Spleen (tissue), 11 donors: ENCODE data around the gene ASPA. TPM values are rescaled to one million over a fixed set of nuclear protein-coding genes. Genes with fewer than 3 reads are reported as not detected.
A peak's percentile ranks its signal among the peaks of the same experiment; 100 is the strongest.

Source experiments
- DNase-seq: peaks from one replicate; pipeline ENCODE4 v3.0.0-alpha.2; 2020
- H3K27ac ChIP-seq, 8 donors: fragments of 200-600 bp; sonication (generic) in 7 of 8; 1 replicate in 4 of 8; 2 replicates in 4 of 8; pipeline versions ENCODE4 v1.5.0 to v1.8.0; 2016 to 2021; ENCODE audit warnings: inconsistent platforms in 4 of 8, mild to moderate bottlenecking in 4 of 8, moderate library complexity in 1 of 8
- H3K27me3 ChIP-seq, 7 donors: fragments of 200-600 bp; sonication (generic) in 6 of 7; replicated peaks in 1 of 7; 1 replicate in 4 of 7; 2 replicates in 3 of 7; pipeline versions ENCODE4 v1.5.0 to v1.8.0; 2016 to 2021; ENCODE audit warnings: inconsistent platforms in 3 of 7, mild to moderate bottlenecking in 1 of 7
- H3K36me3 ChIP-seq, 6 donors: fragments of 200-600 bp; sonication (generic) in 5 of 6; 1 replicate in 4 of 6; 2 replicates in 2 of 6; pipeline versions ENCODE4 v1.5.0 to v1.8.0; 2016 to 2021; ENCODE audit warnings: inconsistent platforms in 2 of 6
- H3K4me1 ChIP-seq, 6 donors: fragments of 200-600 bp; sonication (generic) in 5 of 6; 1 replicate in 3 of 6; 2 replicates in 3 of 6; pipeline versions ENCODE4 v1.5.0 to v1.8.0; 2016 to 2021; ENCODE audit warnings: inconsistent platforms in 3 of 6
- H3K4me3 ChIP-seq, 8 donors: fragments of 200-600 bp; sonication (generic) in 7 of 8; 1 replicate in 4 of 8; 2 replicates in 4 of 8; pipeline versions ENCODE4 v1.5.0 to v1.8.0; 2016 to 2021; ENCODE audit warnings: inconsistent platforms in 4 of 8, mild to moderate bottlenecking in 4 of 8, moderate library complexity in 2 of 8
- H3K9me3 ChIP-seq, 8 donors: fragments of 200-600 bp; sonication (generic) in 7 of 8; 1 replicate in 4 of 8; 2 replicates in 4 of 8; pipeline versions ENCODE4 v1.5.0 to v1.8.0; 2016 to 2021; ENCODE audit warnings: inconsistent platforms in 4 of 8
- POLR2A ChIP-seq, 3 donors: fragments of 450-650 bp; IDR thresholded peaks; one replicate each; pipeline ENCODE4 v1.5.1; 2017; ENCODE audit warnings: antibody characterized with exemption in 3 of 3, mild to moderate bottlenecking in 1 of 3
- POLR2AphosphoS5 ChIP-seq, 3 donors: sonication (generic); formaldehyde crosslinking; IDR thresholded peaks; one replicate each; pipeline ENCODE4 v1.5.1; 2017; ENCODE audit warnings: antibody characterized with exemption in 3 of 3
- WGBS, 5 donors: extraction: QIAGEN DNeasy Blood & Tissue Kit in 3 of 5; methylation state at CpG; one replicate each; pipeline versions ENCODE4 v1.1.5 to v1.1.7; 2013 to 2018; 5-methylcytosine and 5-hydroxymethylcytosine counted together
- intact Hi-C: fragments of 100-400 bp; cut with DNase I; formaldehyde crosslinking; loops from one replicate; pipeline ENCODE4 v1.15.0; 2023; ENCODE audit warnings: low total_unique reads
- polyA plus RNA-seq, 3 donors: library from polyadenylated mRNA; stranded (reverse); fragments of 200-250 nt; gene quantifications; one replicate each; pipeline ENCODE4 v1.2.1, GENCODE V29; 2013
- total RNA-seq, 7 donors: library from RNA; depleted of rRNA in 3 of 7; stranded (reverse); fragments of >200 nt in 3 of 7; fragmentation: NEBNext Ultra II Directional in 4 of 7; extraction: Animal tissue kit (Norgen Biotek cat#: 25700) in 4 of 7; gene quantifications; one replicate each; pipeline versions ENCODE4 v1.1.0 to v1.2.1, GENCODE V29; 2016 to 2021
- TF ChIP-seq, protein P1 (sequence below), 11 experiments: fragments of 200-600 bp in 7 of 11; fragments of 450-650 bp in 4 of 11; sonication (generic) in 4 of 11; IDR thresholded peaks in 8 of 11; conservative IDR thresholded peaks in 3 of 11; 1 replicate in 7 of 11; 2 replicates in 4 of 11; pipeline versions ENCODE4 v1.4.0 to v1.8.0; 2016 to 2021; ENCODE audit warnings: antibody characterized with exemption in 11 of 11, inconsistent platforms in 4 of 11, mild to moderate bottlenecking in 1 of 11
- donor health status: healthy with polysubstance abuse.
- donor health status: DM: no; HTN: no; CAD: no; lungs with moderate emphysema.
- donor health status: DM: no; HTN: no; CAD: no.
- donor health status: Bipolar disorder and iron deficiency.
- donor health status: healthy.
- donor health status: DM: no; HTN: no; CAD: no.
- donor health status: DM: yes; HTN: yes; CAD: no.

ASPA gene
- total and polyA plus RNA-seq, 10 donors: 0.86 to 10.8 (median 4.6) TPM

DNA sequence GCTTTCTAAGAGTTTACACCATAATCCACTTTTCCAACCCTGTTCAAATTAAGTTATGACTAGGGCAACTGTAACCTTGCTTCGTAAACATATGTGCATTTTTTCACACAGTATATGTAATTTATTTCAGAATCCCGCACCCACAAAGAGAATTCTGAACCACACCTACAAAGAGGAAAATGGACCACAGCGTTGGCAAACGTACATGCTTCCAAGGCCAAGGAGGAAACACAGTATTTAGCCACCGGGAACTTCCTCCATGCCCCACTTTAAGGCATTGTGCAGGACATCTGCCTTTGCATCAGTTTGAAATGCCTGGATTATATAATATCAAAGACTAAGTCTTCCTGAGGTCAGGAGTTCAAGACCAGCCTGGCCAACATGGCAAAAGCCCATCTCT, 6.3 kb upstream of the ASPA start:
- no peak overlapping the region for H3K4me3 ChIP-seq
- H3K36me3 ChIP-seq: no peaks in the 10 kb centered on the region
- 65 to 78% (median 70%) methylated on average over 5 of the region's 5 CpGs for WGBS, 5 donors
- no peak for DNase-seq
- no peak for TF ChIP-seq POLR2AphosphoS5 (IDR thresholded peaks at IDR 0.05)
- TF ChIP-seq, protein P1, sequence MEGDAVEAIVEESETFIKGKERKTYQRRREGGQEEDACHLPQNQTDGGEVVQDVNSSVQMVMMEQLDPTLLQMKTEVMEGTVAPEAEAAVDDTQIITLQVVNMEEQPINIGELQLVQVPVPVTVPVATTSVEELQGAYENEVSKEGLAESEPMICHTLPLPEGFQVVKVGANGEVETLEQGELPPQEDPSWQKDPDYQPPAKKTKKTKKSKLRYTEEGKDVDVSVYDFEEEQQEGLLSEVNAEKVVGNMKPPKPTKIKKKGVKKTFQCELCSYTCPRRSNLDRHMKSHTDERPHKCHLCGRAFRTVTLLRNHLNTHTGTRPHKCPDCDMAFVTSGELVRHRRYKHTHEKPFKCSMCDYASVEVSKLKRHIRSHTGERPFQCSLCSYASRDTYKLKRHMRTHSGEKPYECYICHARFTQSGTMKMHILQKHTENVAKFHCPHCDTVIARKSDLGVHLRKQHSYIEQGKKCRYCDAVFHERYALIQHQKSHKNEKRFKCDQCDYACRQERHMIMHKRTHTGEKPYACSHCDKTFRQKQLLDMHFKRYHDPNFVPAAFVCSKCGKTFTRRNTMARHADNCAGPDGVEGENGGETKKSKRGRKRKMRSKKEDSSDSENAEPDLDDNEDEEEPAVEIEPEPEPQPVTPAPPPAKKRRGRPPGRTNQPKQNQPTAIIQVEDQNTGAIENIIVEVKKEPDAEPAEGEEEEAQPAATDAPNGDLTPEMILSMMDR (IDR thresholded peaks at IDR 0.05 in 8 of 11, conservative IDR thresholded peaks at IDR 0.05 in 3 of 11): no peak
- TF ChIP-seq POLR2A (IDR thresholded peaks at IDR 0.05): no peak
- H3K27ac ChIP-seq: no peak overlapping the region
- intact Hi-C loops: no loop called here
- peaks cover 0 to 1% (median 0%) of the 10 kb centered on the region in 6 donors for H3K4me1 ChIP-seq
- no peaks in the 10 kb centered on the region for H3K27me3 ChIP-seq
- H3K9me3 ChIP-seq: peaks cover 0 to 3% (median 0%) of the 10 kb centered on the region in 8 donors

DNA sequence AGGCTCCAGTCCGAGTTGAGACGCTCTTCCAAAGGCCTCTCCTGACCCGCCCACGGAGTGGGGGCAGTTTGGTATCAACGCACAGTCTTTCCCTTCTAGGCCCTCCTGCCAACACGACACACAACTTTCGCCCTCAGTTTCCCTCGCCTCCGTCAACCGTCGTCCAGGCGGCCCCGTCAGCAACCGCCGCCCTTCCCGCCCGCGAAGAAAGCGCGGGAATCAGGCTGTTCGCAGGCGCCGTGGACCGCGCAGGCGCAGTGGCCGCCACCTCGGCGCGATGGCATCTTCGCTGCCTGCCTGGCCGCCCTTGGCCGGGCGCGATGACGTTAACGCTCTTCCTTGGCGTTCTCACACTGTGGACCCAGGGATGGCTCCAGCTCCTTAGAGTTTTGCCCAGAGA, 4.2 kb upstream of the ASPA start, which contains the start of gene SPATA22:
TSS of gene SPATA22 (minus strand) at position 221 of the 400 bp plus-strand sequence. CDS start 2,494 bp downstream, outside the sequence.
- no peak within 1 kb of the TSS for H3K4me3 ChIP-seq
- DNase-seq: no peak
- TF ChIP-seq POLR2AphosphoS5 (IDR thresholded peaks at IDR 0.05) (no peak), POLR2A (IDR thresholded peaks at IDR 0.05) (no peak)
- TF ChIP-seq, protein P1 (IDR thresholded peaks at IDR 0.05 in 8 of 11, conservative IDR thresholded peaks at IDR 0.05 in 3 of 11): no peak
- H3K9me3 ChIP-seq: peaks cover 0 to 3% (median 0%) of the 10 kb centered on the region in 8 donors
- intact Hi-C loops: no loop called here
- H3K36me3 ChIP-seq: no peaks in the 10 kb centered on the region
- 92 to 98% (median 96%) methylated on average over 37 to 38 of the region's 38 CpGs for WGBS, 5 donors
- H3K4me1 ChIP-seq: peaks cover 0 to 11% (median 0%) of the 10 kb centered on the region in 6 donors
- H3K27ac ChIP-seq: no peak within 1 kb of the TSS
- H3K27me3 ChIP-seq: no peaks in the 10 kb centered on the region

DNA sequence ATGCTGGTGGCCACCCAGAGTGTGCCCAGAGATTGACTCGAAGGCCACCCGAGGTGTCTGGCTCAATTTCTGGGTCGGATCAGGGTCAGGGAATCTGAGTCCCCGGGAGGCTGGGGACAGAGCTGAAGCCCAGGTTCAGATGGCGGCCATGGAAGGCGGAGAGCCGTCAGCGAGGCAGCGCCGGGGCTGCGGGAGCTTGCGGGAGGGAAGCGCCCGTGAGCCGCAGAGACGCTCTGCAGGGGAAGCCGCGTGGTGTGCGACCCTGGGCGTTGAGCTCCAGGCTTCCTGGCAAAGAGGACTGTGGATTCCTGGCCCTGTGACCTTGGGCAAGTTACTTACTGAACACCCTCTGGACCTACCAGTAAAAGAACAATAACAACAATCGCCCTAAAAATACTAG, 3.7 kb upstream of the ASPA start:
- no peak for TF ChIP-seq POLR2A (IDR thresholded peaks at IDR 0.05)

DNA sequence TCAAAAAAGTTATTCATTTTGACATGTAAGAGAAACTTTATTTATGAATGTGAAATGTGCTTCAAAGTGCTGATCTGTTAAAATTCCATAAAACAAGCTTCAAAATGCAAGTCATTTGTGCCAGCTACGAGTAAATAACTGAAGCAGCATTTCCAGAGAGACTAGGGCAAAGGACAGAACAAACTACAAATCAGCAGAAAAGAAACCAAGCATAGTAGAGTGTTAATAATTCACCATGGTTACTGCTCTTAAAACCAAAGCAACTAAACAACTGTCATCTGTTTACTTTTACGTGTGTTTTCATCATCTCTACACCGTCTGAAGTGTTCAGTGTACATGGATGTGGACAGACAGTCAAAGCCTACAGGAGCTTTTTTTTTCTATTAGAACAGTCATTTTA, 1.6 kb upstream of the ASPA start:
- H3K27me3 ChIP-seq: peaks cover 0 to 4% (median 0%) of the 10 kb centered on the region in 7 donors
- peaks cover 0 to 11% (median 0%) of the 10 kb centered on the region in 6 donors for H3K4me1 ChIP-seq
- H3K4me3 ChIP-seq: no peak overlapping the region
- H3K9me3 ChIP-seq: peaks cover 0 to 3% (median 0%) of the 10 kb centered on the region in 8 donors
- peak overlapping the region in 2 of 8 donors; percentile 25 to 64 for H3K27ac ChIP-seq
- DNase-seq: no peak
- 44 to 62% (median 47%) methylated on average over 3 of the region's 3 CpGs for WGBS, 5 donors
- no peaks in the 10 kb centered on the region for H3K36me3 ChIP-seq
- intact Hi-C loops: no loop called here
- TF ChIP-seq, protein P1 (IDR thresholded peaks at IDR 0.05 in 8 of 11, conservative IDR thresholded peaks at IDR 0.05 in 3 of 11): no peak
- no peak for TF ChIP-seq POLR2A (IDR thresholded peaks at IDR 0.05)

More for the DNA sequence above, 3.7 kb upstream of the ASPA start:
- Histone ChIP-seq H3K36me3 (no peaks in the 10 kb centered on the region), H3K27ac (no peak overlapping the region), H3K27me3 (no peaks in the 10 kb centered on the region), H3K4me1 (peaks cover 0 to 11% (median 0%) of the 10 kb centered on the region in 6 donors), H3K9me3 (peaks cover 0 to 3% (median 0%) of the 10 kb centered on the region in 8 donors), H3K4me3 (no peak overlapping the region)
- 84 to 95% (median 90%) methylated on average over 21 of the region's 21 CpGs for WGBS, 5 donors
- intact Hi-C loops: no loop called here
- DNase-seq: no peak
